Liver (tissue), 3 donors: ENCODE measurements around the gene CPED1.

Experiments
- ATF3 ChIP-seq: IDR thresholded peaks from 2 replicates; pipeline ENCODE4 v1.6.1; 2016; ENCODE audit warnings: antibody characterized with exemption
- EGR1 ChIP-seq, 2 donors: IDR thresholded peaks; 2 replicates each; pipeline ENCODE4 v1.6.1; 2016 to 2018; ENCODE audit warnings: antibody characterized with exemption in 2 of 2, low read depth in 2 of 2
- FOXA1 ChIP-seq: IDR thresholded peaks from 2 replicates; pipeline ENCODE4 v1.6.1; 2016; ENCODE audit warnings: antibody characterized with exemption
- GABPA ChIP-seq, 2 donors: IDR thresholded peaks in 1 of 2; conservative IDR thresholded peaks in 1 of 2; 2 replicates each; pipeline ENCODE4 v1.6.1; 2016; ENCODE audit warnings: antibody characterized with exemption in 2 of 2, mild to moderate bottlenecking in 1 of 2, moderate library complexity in 1 of 2
- HNF4A ChIP-seq, 2 donors: conservative IDR thresholded peaks; 2 replicates each; pipeline ENCODE4 v1.6.1; 2016; ENCODE audit warnings: antibody characterized with exemption in 2 of 2, mild to moderate bottlenecking in 2 of 2
- JUND ChIP-seq, 2 donors: IDR thresholded peaks; 2 replicates each; pipeline ENCODE4 v1.6.1; 2016; ENCODE audit warnings: antibody characterized with exemption in 2 of 2
- MAX ChIP-seq: IDR thresholded peaks from 2 replicates; pipeline ENCODE4 v1.6.1; 2016; ENCODE audit warnings: antibody characterized with exemption
- RAD21 ChIP-seq, 2 donors: IDR thresholded peaks; 2 replicates each; pipeline ENCODE4 v1.6.1; 2016; ENCODE audit warnings: antibody characterized with exemption in 2 of 2, mild to moderate bottlenecking in 2 of 2
- SP1 ChIP-seq: IDR thresholded peaks from 2 replicates; pipeline ENCODE4 v1.6.1; 2018; ENCODE audit warnings: antibody characterized with exemption, mild to moderate bottlenecking
- TAF1 ChIP-seq: conservative IDR thresholded peaks from 2 replicates; pipeline ENCODE4 v1.6.1; 2016; ENCODE audit warnings: antibody characterized with exemption, mild to moderate bottlenecking
- YY1 ChIP-seq: IDR thresholded peaks from 2 replicates; pipeline ENCODE4 v1.6.1; 2016; ENCODE audit warnings: antibody characterized with exemption, mild to moderate bottlenecking
- TF ChIP-seq, protein P1 (sequence below): IDR thresholded peaks from 2 replicates; pipeline ENCODE4 v1.6.1; 2016; ENCODE audit warnings: antibody characterized with exemption
- TF ChIP-seq, protein P2 (sequence below): fragments of 150-350 bp; IDR thresholded peaks from 2 replicates; pipeline ENCODE4 v1.5.1; 2017; ENCODE audit warnings: improper control_type of control experiment, low read depth, low read length; ENCODE audit not compliant: missing input control
- TF ChIP-seq, protein P3 (sequence below): IDR thresholded peaks from 2 replicates; pipeline ENCODE4 v1.6.1; 2016; ENCODE audit warnings: antibody characterized with exemption, mild to moderate bottlenecking
- donor health status: healthy.
- donor health status: healthy.

- TF ChIP-seq, protein P1, sequence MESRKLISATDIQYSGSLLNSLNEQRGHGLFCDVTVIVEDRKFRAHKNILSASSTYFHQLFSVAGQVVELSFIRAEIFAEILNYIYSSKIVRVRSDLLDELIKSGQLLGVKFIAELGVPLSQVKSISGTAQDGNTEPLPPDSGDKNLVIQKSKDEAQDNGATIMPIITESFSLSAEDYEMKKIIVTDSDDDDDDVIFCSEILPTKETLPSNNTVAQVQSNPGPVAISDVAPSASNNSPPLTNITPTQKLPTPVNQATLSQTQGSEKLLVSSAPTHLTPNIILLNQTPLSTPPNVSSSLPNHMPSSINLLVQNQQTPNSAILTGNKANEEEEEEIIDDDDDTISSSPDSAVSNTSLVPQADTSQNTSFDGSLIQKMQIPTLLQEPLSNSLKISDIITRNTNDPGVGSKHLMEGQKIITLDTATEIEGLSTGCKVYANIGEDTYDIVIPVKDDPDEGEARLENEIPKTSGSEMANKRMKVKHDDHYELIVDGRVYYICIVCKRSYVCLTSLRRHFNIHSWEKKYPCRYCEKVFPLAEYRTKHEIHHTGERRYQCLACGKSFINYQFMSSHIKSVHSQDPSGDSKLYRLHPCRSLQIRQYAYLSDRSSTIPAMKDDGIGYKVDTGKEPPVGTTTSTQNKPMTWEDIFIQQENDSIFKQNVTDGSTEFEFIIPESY = no peak
- TF ChIP-seq GABPA (IDR thresholded peaks at IDR 0.05 in 1 of 2, conservative IDR thresholded peaks at IDR 0.05 in 1 of 2) = no peak
- TF ChIP-seq, protein P2, sequence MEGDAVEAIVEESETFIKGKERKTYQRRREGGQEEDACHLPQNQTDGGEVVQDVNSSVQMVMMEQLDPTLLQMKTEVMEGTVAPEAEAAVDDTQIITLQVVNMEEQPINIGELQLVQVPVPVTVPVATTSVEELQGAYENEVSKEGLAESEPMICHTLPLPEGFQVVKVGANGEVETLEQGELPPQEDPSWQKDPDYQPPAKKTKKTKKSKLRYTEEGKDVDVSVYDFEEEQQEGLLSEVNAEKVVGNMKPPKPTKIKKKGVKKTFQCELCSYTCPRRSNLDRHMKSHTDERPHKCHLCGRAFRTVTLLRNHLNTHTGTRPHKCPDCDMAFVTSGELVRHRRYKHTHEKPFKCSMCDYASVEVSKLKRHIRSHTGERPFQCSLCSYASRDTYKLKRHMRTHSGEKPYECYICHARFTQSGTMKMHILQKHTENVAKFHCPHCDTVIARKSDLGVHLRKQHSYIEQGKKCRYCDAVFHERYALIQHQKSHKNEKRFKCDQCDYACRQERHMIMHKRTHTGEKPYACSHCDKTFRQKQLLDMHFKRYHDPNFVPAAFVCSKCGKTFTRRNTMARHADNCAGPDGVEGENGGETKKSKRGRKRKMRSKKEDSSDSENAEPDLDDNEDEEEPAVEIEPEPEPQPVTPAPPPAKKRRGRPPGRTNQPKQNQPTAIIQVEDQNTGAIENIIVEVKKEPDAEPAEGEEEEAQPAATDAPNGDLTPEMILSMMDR = no peak
- TF ChIP-seq FOXA1 = no peak
- TF ChIP-seq MAX = no peak
- no peak for TF ChIP-seq YY1
- no peak for TF ChIP-seq JUND (IDR thresholded peaks at IDR 0.05)
- TF ChIP-seq, protein P3, sequence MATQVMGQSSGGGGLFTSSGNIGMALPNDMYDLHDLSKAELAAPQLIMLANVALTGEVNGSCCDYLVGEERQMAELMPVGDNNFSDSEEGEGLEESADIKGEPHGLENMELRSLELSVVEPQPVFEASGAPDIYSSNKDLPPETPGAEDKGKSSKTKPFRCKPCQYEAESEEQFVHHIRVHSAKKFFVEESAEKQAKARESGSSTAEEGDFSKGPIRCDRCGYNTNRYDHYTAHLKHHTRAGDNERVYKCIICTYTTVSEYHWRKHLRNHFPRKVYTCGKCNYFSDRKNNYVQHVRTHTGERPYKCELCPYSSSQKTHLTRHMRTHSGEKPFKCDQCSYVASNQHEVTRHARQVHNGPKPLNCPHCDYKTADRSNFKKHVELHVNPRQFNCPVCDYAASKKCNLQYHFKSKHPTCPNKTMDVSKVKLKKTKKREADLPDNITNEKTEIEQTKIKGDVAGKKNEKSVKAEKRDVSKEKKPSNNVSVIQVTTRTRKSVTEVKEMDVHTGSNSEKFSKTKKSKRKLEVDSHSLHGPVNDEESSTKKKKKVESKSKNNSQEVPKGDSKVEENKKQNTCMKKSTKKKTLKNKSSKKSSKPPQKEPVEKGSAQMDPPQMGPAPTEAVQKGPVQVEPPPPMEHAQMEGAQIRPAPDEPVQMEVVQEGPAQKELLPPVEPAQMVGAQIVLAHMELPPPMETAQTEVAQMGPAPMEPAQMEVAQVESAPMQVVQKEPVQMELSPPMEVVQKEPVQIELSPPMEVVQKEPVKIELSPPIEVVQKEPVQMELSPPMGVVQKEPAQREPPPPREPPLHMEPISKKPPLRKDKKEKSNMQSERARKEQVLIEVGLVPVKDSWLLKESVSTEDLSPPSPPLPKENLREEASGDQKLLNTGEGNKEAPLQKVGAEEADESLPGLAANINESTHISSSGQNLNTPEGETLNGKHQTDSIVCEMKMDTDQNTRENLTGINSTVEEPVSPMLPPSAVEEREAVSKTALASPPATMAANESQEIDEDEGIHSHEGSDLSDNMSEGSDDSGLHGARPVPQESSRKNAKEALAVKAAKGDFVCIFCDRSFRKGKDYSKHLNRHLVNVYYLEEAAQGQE = no peak
- TF ChIP-seq EGR1 (IDR thresholded peaks at IDR 0.05; ENCODE audit: low read depth in 2 of 2) = no peak
- TF ChIP-seq RAD21 (IDR thresholded peaks at IDR 0.05) = no peak
- TF ChIP-seq SP1 = no peak
- TF ChIP-seq ATF3 = no peak
- TF ChIP-seq TAF1 = no peak
- no peak for TF ChIP-seq HNF4A (conservative IDR thresholded peaks at IDR 0.05)
These were observed 22.9 kb downstream of the CPED1 start for GRCh38 chr7:121011401-121011800.
